GM12873 (cell line): ENCODE data around the gene IL22.

ENCODE experiments used
- CTCF ChIP-seq: IDR thresholded peaks from 2 replicates; pipeline ENCODE4 v1.5.1; 2012; ENCODE audit warnings: low read depth, mild to moderate bottlenecking, moderate library complexity, low read length, control low read depth; ENCODE audit not compliant: insufficient read depth; ENCODE audit errors: missing control alignments

The IL22 gene

GRCh38 chr12:68264158-68264855 is 10.9 kb upstream of the IL22 start:
- no peak for TF ChIP-seq CTCF

GRCh38 chr12:68263366-68263765 is 10.0 kb upstream of the IL22 start:
- TF ChIP-seq CTCF = no peak

- TF ChIP-seq CTCF = no peak
Measured at GRCh38 chr12:68261896-68262295, 8.5 kb upstream of the IL22 start.

GRCh38 chr12:68260153-68260552 is 6.7 kb upstream of the IL22 start:
- TF ChIP-seq CTCF = no peak

- no peak for TF ChIP-seq CTCF
Measured at GRCh38 chr12:68259318-68259940, 6.0 kb upstream of the IL22 start.

GRCh38 chr12:68252077-68252476 is 1.3 kb downstream of the IL22 start:
- no peak for TF ChIP-seq CTCF

- TF ChIP-seq CTCF = no peak
Measured at GRCh38 chr12:68250454-68250853, 3.0 kb downstream of the IL22 start.
